PC-9 (cell line): ENCODE results near the gene ZNF608.

Source experiments
- EZH2 ChIP-seq: fragments of 200-600 bp; sonication (generic); IDR thresholded peaks from 2 replicates; pipeline ENCODE4 v1.8.0; 2017; ENCODE audit warnings: antibody characterized with exemption, low read depth
- TF ChIP-seq, protein P1 (sequence below): fragments of 200-600 bp; sonication (generic); conservative IDR thresholded peaks from 2 replicates; pipeline ENCODE4 v1.6.1; 2017; ENCODE audit warnings: mixed run types, antibody characterized with exemption, mild to moderate bottlenecking, moderate library complexity

DNA sequence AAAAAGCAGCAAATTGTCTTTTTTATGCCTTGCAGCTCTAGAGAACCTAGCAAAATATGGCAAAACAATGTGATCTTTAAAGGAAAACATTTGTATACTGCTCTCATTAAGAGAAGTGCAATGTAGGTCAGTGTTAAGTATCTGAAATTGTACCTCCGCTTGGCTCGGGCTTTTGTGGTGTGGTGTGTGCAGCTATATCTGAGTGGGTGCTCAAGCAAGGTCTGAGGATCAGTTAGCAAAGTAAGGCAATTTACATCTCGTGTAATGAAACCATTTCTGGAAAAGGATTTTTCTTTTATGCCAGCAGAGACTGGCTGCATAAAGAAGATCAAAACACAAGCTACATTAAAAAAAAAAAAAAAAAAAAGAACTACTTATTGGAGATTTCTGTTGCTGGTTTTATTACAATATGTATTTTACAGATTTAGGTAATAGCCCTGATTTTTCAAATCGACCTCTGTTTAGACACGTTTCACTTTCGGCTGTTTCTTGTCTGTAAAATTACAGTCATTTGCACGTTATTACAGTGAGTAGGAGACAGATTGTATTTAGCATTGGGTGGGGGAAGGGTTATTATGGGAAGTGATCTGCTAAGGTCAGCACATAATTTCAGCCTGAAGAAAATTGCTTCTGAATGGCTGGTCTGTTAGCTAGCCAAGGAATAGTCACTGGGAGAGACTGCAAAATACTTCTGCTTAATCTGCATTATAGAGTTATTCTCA lies 7.9 kb upstream of the ZNF608 start:
- no peak for TF ChIP-seq EZH2
- TF ChIP-seq, protein P1, sequence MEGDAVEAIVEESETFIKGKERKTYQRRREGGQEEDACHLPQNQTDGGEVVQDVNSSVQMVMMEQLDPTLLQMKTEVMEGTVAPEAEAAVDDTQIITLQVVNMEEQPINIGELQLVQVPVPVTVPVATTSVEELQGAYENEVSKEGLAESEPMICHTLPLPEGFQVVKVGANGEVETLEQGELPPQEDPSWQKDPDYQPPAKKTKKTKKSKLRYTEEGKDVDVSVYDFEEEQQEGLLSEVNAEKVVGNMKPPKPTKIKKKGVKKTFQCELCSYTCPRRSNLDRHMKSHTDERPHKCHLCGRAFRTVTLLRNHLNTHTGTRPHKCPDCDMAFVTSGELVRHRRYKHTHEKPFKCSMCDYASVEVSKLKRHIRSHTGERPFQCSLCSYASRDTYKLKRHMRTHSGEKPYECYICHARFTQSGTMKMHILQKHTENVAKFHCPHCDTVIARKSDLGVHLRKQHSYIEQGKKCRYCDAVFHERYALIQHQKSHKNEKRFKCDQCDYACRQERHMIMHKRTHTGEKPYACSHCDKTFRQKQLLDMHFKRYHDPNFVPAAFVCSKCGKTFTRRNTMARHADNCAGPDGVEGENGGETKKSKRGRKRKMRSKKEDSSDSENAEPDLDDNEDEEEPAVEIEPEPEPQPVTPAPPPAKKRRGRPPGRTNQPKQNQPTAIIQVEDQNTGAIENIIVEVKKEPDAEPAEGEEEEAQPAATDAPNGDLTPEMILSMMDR, result no peak
